Activated CD4-positive, alpha-beta T cell treated with anti-CD3 and anti-CD28 coated beads, Interleukin-2, amount 50 U/mL, for 16 hours (primary cell): ENCODE measurements around the gene CARNS1.

Source experiments
- DNase-seq: peaks from one replicate; pipeline ENCODE4 v3.0.0-alpha.2; 2020

The CARNS1 gene

GRCh38 chr11:67429722-67430121 is 14.2 kb downstream of the CARNS1 start:
- DNase-seq = no peak

GRCh38 chr11:67431346-67432249 is 16.1 kb downstream of the CARNS1 start:
- DNase-seq = no peak

- DNase-seq = no peak
Observed at GRCh38 chr11:67432655-67433349, 17.3 kb downstream of the CARNS1 start.

GRCh38 chr11:67433536-67434394 is 18.3 kb downstream of the CARNS1 start:
- no peak for DNase-seq

GRCh38 chr11:67434395-67434881 is 19.0 kb downstream of the CARNS1 start:
- DNase-seq = no peak

GRCh38 chr11:67435031-67435726 is 19.7 kb downstream of the CARNS1 start:
- DNase-seq = no peak

- no peak for DNase-seq
Observed at GRCh38 chr11:67435727-67436458, 20.4 kb downstream of the CARNS1 start.

- peak; percentile 90 for DNase-seq
Observed at GRCh38 chr11:67436459-67437081, 21.1 kb downstream of the CARNS1 start.

GRCh38 chr11:67437082-67437808 is 21.8 kb downstream of the CARNS1 start, which contains the start of gene PTPRCAP:
Gene PTPRCAP, minus strand, starts transcription at chr11:67437682. Its CDS starts 63 bp downstream, at chr11:67437619.
- peak; percentile 80 for DNase-seq

GRCh38 chr11:67437809-67438157 is 22.3 kb downstream of the CARNS1 start:
- DNase-seq = no peak

GRCh38 chr11:67438158-67438902 is 22.9 kb downstream of the CARNS1 start:
- DNase-seq = peak; percentile 90

GRCh38 chr11:67439321-67440228 is 24.1 kb downstream of the CARNS1 start:
- DNase-seq = no peak

GRCh38 chr11:67440229-67441097 is 25.0 kb downstream of the CARNS1 start:
- no peak for DNase-seq

- no peak for DNase-seq
Observed at GRCh38 chr11:67441098-67441563, 25.7 kb downstream of the CARNS1 start.

GRCh38 chr11:67441731-67442351 is 26.4 kb downstream of the CARNS1 start:
- DNase-seq = no peak

- DNase-seq = no peak
Observed at GRCh38 chr11:67442504-67443404, 27.3 kb downstream of the CARNS1 start.
